ENCODE results near the gene FXR1. TPM values are rescaled to one million over a fixed set of nuclear protein-coding genes. Genes with fewer than 3 reads are reported as not detected.

The FXR1 gene
- total RNA-seq, 4 donors from 2014 or later, result 77.1 to 133 (median 95.8) TPM

DNA sequence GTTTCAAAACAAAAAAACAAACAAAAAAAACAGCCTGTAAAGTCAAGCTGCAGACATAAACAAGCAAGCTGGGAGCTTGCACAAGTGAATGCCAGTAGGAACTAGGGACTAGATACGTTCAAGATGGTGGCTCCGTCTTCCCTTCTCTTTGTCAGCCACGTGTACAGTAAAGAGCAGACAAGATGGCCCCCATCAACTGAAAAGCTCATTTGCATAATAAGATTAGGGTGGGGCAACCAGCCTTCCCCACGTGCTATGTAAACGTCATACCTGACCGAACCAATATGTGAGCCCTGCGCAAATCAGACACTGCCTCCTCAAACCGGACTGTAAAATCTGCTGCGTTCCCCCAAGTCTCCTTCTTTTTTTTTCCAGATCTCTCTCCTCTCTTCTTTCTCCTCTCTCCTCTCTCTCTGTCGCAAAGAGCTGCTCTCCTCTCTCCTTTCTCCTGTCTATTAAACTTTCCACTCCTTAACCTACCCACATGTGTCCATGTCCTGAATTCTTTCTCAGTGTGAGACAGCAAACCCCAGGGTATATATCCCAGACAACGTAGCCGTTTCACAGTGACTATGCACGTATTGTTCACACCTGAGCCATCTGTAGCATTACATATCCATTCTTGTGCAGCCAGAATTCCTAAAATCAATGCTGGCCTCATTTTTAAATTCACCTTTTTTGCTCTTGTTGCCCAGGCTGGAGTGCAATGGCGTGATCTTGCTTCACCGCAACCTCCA, 31.2 kb upstream of the FXR1 start:
- Histone ChIP-seq H3K27me3 (no peaks in the 10 kb centered on the region), H3K4me1 (no peaks in the 10 kb centered on the region), H3K36me3 (no peaks in the 10 kb centered on the region), H3K9me3 (no peaks in the 10 kb centered on the region), H3K4me3 (no peak overlapping the region), H3K27ac (no peak overlapping the region)
- no peak for DNase-seq (ENCODE audit: low spot score in 2 of 2)
- TF ChIP-seq EP300 (IDR thresholded peaks at IDR 0.05), result no peak
- 85 to 86% methylated on average over 15 of the region's 15 CpGs for WGBS, 2 donors

GRCh38 chr3:180882115-180882514, 30.4 kb upstream of the FXR1 start:
- Histone ChIP-seq H3K27me3 (no peaks in the 10 kb centered on the region), H3K9me3 (no peaks in the 10 kb centered on the region), H3K36me3 (no peaks in the 10 kb centered on the region), H3K27ac (no peak overlapping the region), H3K4me1 (no peaks in the 10 kb centered on the region), H3K4me3 (no peak overlapping the region)
- TF ChIP-seq, protein P1, sequence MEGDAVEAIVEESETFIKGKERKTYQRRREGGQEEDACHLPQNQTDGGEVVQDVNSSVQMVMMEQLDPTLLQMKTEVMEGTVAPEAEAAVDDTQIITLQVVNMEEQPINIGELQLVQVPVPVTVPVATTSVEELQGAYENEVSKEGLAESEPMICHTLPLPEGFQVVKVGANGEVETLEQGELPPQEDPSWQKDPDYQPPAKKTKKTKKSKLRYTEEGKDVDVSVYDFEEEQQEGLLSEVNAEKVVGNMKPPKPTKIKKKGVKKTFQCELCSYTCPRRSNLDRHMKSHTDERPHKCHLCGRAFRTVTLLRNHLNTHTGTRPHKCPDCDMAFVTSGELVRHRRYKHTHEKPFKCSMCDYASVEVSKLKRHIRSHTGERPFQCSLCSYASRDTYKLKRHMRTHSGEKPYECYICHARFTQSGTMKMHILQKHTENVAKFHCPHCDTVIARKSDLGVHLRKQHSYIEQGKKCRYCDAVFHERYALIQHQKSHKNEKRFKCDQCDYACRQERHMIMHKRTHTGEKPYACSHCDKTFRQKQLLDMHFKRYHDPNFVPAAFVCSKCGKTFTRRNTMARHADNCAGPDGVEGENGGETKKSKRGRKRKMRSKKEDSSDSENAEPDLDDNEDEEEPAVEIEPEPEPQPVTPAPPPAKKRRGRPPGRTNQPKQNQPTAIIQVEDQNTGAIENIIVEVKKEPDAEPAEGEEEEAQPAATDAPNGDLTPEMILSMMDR (IDR thresholded peaks at IDR 0.05), result no peak
- TF ChIP-seq EP300 (IDR thresholded peaks at IDR 0.05) (no peak), POLR2A (IDR thresholded peaks at IDR 0.05) (no peak)
- 77 to 82% methylated on average over 4 of the region's 4 CpGs for WGBS, 2 donors
- DNase-seq (ENCODE audit: low spot score in 2 of 2), result no peak

GRCh38 chr3:180888992-180889560, 23.4 kb upstream of the FXR1 start:
- no peak overlapping the region for H3K4me3 ChIP-seq
- no peaks in the 10 kb centered on the region for H3K36me3 ChIP-seq
- peaks cover 0 to 23% (median 5%) of the 10 kb centered on the region in 4 donors for H3K9me3 ChIP-seq
- TF ChIP-seq EP300 (IDR thresholded peaks at IDR 0.05) (no peak), POLR2A (IDR thresholded peaks at IDR 0.05) (no peak)
- TF ChIP-seq, protein P1 (IDR thresholded peaks at IDR 0.05), result no peak
- 80 to 81% methylated on average over 6 of the region's 6 CpGs for WGBS, 2 donors
- no peaks in the 10 kb centered on the region for H3K27me3 ChIP-seq
- no peak for DNase-seq (ENCODE audit: low spot score in 2 of 2)
- no peaks in the 10 kb centered on the region for H3K4me1 ChIP-seq
- no peak overlapping the region for H3K27ac ChIP-seq

DNA sequence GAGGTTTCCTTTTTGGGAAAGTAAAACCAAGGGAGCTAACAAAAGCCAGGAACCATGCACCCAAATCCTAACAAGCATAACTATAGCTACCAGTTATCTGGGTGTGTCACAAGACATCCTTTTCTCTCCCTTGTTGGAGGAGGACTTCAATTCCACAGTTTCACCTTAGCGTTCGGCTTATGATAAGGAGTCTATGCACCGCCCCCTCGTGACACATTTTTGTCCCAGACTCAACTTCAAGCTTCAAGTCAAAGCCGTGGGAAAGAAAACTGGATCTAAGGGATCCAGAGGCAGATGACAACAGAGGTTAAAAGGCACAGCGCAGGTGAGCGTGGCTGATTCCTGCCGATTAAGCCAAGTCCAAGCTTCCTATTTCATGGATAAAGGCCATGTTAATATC, 13.9 kb upstream of the FXR1 start:
- H3K4me1 ChIP-seq, result no peaks in the 10 kb centered on the region
- no peaks in the 10 kb centered on the region for H3K27me3 ChIP-seq
- 92 to 93% methylated on average over 8 of the region's 8 CpGs for WGBS, 2 donors
- H3K4me3 ChIP-seq, result no peak overlapping the region
- TF ChIP-seq, protein P1 (IDR thresholded peaks at IDR 0.05), result no peak
- TF ChIP-seq EP300 (IDR thresholded peaks at IDR 0.05) (no peak), POLR2A (IDR thresholded peaks at IDR 0.05) (no peak)
- H3K36me3 ChIP-seq, result no peaks in the 10 kb centered on the region
- H3K27ac ChIP-seq, result no peak overlapping the region
- H3K9me3 ChIP-seq, result peaks cover 0 to 12% (median 0%) of the 10 kb centered on the region in 4 donors
- DNase-seq (ENCODE audit: low spot score in 2 of 2), result no peak

DNA sequence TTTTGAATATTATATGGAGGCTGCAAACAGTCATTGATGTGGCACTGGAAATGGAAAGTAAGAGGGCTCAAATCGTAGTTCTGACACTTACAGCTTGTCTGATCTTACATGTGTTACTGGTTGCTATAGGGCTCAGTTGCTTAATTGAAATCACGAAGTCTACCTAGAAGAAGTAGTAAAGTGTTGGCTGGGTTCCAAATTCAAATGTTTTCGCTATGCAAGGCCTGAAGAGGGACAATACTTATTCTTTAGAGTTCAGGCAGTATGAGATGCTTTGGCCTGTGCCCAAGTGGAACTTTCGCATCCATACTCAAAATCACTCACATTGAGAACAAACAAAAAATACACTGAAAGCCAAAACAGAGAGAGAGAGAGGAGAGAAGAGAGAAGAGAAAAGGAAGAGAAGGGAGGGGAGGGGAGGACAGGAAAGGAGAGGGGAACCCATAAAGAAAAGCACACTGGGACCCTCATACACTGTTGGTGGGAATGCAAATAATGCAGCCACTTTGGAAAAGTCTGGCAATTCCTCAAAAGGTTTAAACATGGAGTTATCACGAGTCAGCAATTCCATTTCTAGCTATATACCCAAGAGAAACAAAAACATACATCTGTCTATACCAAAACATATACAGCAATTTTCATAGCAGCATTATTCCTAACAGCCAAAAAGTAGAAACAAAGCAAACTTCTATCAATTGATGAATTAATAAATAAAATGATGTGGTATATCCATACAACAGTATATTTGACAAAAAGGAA, 2.9 kb upstream of the FXR1 start:
- Histone ChIP-seq H3K36me3 (no peaks in the 10 kb centered on the region), H3K9me3 (peaks cover 0 to 8% (median 0%) of the 10 kb centered on the region in 4 donors), H3K27me3 (no peaks in the 10 kb centered on the region), H3K4me3 (no peak overlapping the region), H3K4me1 (peaks cover 0 to 21% (median 14%) of the 10 kb centered on the region in 4 donors), H3K27ac (no peak overlapping the region)
- 51 to 55% methylated on average over 5 of the region's 5 CpGs for WGBS, 2 donors
- no peak for DNase-seq (ENCODE audit: low spot score in 2 of 2)
- TF ChIP-seq POLR2A (IDR thresholded peaks at IDR 0.05) (no peak), EP300 (IDR thresholded peaks at IDR 0.05) (no peak)

DNA sequence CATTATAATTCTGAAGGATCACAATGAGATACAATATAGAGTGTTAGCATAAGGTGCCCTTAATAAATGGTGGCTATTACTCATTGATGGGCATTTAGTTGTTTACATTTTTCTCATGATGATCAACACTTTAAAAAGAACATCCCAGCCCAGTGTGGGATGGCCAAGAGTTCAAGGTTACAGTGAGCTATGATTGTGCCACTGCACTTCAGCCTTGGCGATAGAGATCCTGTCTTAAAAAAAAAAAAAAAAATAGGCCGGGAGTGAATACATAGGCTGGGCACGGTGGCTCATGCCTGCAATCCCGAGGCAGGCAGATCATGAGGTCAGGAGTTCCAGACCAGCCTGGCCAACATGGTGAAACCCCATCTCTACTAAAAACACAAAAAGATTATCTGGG, 1.6 kb upstream of the FXR1 start:
- DNase-seq (ENCODE audit: low spot score in 2 of 2), result no peak
- TF ChIP-seq, protein P1 (IDR thresholded peaks at IDR 0.05), result no peak
- no peak for TF ChIP-seq POLR2A (IDR thresholded peaks at IDR 0.05)
- TF ChIP-seq EP300 (IDR thresholded peaks at IDR 0.05), result no peak
- Histone ChIP-seq H3K9me3 (peaks cover 0 to 3% (median 0%) of the 10 kb centered on the region in 4 donors), H3K27ac (no peak overlapping the region), H3K27me3 (no peaks in the 10 kb centered on the region), H3K4me1 (peaks cover 0 to 34% (median 20%) of the 10 kb centered on the region in 4 donors), H3K4me3 (no peak overlapping the region), H3K36me3 (no peaks in the 10 kb centered on the region)
- WGBS, 2 donors, result 88 to 95% methylated on average over 4 of the region's 4 CpGs
